ENCODE measurements around the gene ATP2B3. TPM values are rescaled to one million over a fixed set of nuclear protein-coding genes. Genes with fewer than 3 reads are reported as not detected.
A peak's percentile ranks its signal among the peaks of the same experiment; 100 is the strongest.

The ATP2B3 gene
- total RNA-seq, 1 donor from 2014 or later = not detected

DNA sequence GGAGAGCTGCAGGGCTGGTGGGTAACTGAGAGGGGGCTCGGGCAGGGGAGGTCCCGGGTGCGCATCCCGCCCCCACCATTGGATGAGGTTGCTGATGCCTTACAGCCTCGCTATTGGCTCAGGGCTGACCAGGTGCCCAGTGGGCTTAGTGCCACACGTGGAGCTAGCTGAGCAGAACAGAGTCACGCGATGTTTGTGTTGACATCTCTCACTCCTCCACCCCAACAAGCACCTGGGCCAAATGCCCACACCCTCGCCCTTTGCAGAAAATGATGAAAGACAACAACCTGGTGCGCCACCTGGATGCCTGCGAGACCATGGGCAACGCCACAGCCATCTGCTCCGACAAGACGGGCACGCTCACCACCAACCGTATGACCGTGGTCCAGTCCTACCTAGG is 31.8 kb downstream of the ATP2B3 start:
- TF ChIP-seq, protein P1, sequence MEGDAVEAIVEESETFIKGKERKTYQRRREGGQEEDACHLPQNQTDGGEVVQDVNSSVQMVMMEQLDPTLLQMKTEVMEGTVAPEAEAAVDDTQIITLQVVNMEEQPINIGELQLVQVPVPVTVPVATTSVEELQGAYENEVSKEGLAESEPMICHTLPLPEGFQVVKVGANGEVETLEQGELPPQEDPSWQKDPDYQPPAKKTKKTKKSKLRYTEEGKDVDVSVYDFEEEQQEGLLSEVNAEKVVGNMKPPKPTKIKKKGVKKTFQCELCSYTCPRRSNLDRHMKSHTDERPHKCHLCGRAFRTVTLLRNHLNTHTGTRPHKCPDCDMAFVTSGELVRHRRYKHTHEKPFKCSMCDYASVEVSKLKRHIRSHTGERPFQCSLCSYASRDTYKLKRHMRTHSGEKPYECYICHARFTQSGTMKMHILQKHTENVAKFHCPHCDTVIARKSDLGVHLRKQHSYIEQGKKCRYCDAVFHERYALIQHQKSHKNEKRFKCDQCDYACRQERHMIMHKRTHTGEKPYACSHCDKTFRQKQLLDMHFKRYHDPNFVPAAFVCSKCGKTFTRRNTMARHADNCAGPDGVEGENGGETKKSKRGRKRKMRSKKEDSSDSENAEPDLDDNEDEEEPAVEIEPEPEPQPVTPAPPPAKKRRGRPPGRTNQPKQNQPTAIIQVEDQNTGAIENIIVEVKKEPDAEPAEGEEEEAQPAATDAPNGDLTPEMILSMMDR (IDR thresholded peaks at IDR 0.05) = no peak
- Mint-ChIP-seq H3K4me1 (no peaks in the 10 kb centered on the region), H3K27me3 (no peaks in the 10 kb centered on the region), H3K27ac (no peak overlapping the region), H3K9me3 (no peaks in the 10 kb centered on the region), H3K4me3 (no peak overlapping the region), H3K36me3 (ENCODE audit: low read depth) (no peaks in the 10 kb centered on the region)
- intact Hi-C loops (cut with micrococcal nuclease) = no loop called here
- POLR2A ChIA-PET = no interaction called here
- DNase-seq = no peak
- CTCF ChIA-PET = interaction anchor here (1.3 to 1.4 kb wide), 2 partner anchors 10 to 119 kb away, joined by 5 to 6 read pairs; no protein-coding TSS in a partner anchor
- ATAC-seq (ENCODE audit: low read depth) = no peak

DNA sequence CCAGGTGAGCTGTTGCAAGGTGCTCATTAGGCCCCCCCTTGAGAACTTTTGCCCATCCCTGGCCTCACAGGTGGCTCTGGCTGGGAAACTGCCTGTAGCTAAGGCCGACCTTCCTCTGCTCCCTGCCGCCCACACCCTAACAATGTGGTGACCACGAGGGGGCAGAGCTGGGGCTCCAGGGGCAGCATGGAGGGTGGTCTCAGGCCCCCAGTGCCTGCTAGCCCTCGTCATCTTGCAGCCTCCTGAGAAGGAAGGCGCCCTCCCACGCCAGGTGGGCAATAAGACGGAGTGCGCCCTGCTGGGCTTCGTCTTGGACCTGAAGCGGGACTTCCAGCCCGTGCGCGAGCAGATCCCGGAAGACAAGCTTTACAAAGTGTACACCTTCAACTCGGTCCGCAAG is 32.4 kb downstream of the ATP2B3 start:
- ChIA-PET CTCF (interaction anchor here (1.3 to 1.4 kb wide), 2 partner anchors 10 to 118 kb away, joined by 5 to 6 read pairs; no protein-coding TSS in a partner anchor), POLR2A (no interaction called here)
- no peak overlapping the region for H3K27ac Mint-ChIP-seq
- no peaks in the 10 kb centered on the region for H3K4me1 Mint-ChIP-seq
- no peaks in the 10 kb centered on the region for H3K36me3 Mint-ChIP-seq (ENCODE audit: low read depth)
- H3K9me3 Mint-ChIP-seq = no peaks in the 10 kb centered on the region
- no peak overlapping the region for H3K4me3 Mint-ChIP-seq
- H3K27me3 Mint-ChIP-seq = no peaks in the 10 kb centered on the region
- intact Hi-C loops (cut with micrococcal nuclease) = no loop called here
- ATAC-seq (ENCODE audit: low read depth) (no peak), DNase-seq (no peak)
- TF ChIP-seq, protein P1 (IDR thresholded peaks at IDR 0.05) = no peak

DNA sequence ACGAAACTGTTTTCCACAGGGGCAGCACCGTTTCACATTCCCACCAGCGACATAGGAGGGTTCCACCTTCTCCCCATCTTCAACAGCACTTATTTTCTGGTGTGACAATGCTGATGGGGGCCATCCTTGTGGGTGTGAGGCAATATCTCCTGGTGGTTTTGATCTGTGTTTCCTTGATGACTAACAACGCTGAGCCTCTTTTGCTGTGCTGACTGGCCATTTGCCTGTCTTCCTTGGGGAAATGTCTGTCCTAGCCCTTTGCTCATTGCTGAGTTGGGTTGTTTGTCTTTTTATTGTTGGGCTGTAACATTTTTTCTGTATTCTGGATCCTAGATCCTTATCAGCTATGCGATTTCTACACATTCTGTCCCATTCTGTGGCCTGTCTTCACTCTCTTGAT is 33.7 kb downstream of the ATP2B3 start:
- Mint-ChIP-seq H3K4me3 (no peak overlapping the region), H3K36me3 (ENCODE audit: low read depth) (no peaks in the 10 kb centered on the region), H3K27ac (no peak overlapping the region), H3K9me3 (no peaks in the 10 kb centered on the region), H3K4me1 (no peaks in the 10 kb centered on the region), H3K27me3 (no peaks in the 10 kb centered on the region)
- ATAC-seq (ENCODE audit: low read depth) (no peak), DNase-seq (no peak)
- ChIA-PET CTCF (no interaction called here), POLR2A (no interaction called here)
- intact Hi-C loops (cut with micrococcal nuclease) = no loop called here
- TF ChIP-seq, protein P1 (IDR thresholded peaks at IDR 0.05) = no peak

DNA sequence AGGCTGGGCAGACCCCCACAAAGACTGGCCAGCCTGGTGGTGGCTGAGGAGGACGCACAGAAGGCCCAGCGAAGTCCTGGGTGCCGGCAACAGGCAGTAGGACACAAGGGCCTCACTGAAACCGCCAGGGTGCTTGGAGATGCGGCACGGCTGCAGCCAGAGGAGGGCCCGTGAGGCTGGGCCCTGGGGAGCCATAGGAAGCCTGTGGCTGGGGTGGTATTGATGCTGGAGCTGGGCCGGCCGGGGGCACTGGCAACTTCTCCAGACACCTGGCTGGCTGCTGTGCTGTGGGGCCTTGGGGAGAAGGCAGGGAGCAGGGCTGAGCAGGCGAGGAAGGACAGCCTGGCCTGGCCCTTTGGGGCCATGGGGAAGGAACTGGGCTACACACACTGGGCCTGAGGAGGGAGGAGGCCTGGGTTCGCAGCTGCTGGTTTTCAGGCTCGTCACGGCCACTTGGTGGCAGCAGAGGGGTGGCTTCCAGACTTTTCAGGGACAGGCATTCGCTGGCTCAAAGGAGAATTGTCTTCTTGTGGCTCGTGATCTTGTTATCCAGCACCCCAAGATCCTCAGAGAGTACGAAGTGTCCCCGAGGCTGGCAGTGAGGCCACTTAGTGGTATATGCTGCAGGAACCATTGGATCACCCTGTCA is 37.2 kb downstream of the ATP2B3 start:
- intact Hi-C loops (cut with micrococcal nuclease) = loop anchor here (1.0 to 2.0 kb wide), 6 partner anchors 28 to 114 kb away; partner anchors contain the start of gene CCNQ
- CTCF ChIA-PET = interaction anchor here (1.0 to 5.5 kb wide), 10 partner anchors 9 to 522 kb away, joined by 3 to 37 read pairs (median 4); partner anchors contain the start of gene DUSP9
- peak; percentile 68 for ATAC-seq (ENCODE audit: low read depth)
- no peak overlapping the region for H3K27ac Mint-ChIP-seq
- no peaks in the 10 kb centered on the region for H3K27me3 Mint-ChIP-seq
- H3K4me3 Mint-ChIP-seq = no peak overlapping the region
- TF ChIP-seq, protein P1 (IDR thresholded peaks at IDR 0.05) = no peak
- DNase-seq = peak; percentile 49
- H3K4me1 Mint-ChIP-seq = no peaks in the 10 kb centered on the region
- no peaks in the 10 kb centered on the region for H3K9me3 Mint-ChIP-seq
- H3K36me3 Mint-ChIP-seq (ENCODE audit: low read depth) = no peaks in the 10 kb centered on the region
- POLR2A ChIA-PET = interaction anchor here (0.6 kb wide), 1 partner anchor 103 kb away, joined by 9 read pairs; no protein-coding TSS in a partner anchor

DNA sequence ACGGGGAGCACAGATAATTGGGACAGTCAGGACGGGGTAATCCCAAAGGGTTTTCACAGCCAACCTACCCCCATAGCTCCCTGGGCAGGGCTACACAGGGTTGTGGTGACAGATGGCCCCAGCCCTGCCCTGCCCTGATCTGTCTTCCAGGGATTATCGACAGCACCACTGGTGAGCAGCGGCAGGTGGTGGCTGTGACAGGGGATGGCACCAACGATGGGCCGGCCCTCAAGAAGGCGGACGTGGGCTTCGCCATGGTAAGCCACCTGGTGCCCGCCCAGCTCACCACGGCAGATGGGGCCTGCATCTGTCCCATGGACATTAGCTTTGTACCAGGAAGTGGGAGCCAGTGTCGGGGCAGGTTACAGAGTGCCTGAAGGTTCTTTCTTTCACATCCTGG is 39.3 kb downstream of the ATP2B3 start:
- POLR2A ChIA-PET = no interaction called here
- ATAC-seq (ENCODE audit: low read depth) (no peak), DNase-seq (no peak)
- Mint-ChIP-seq H3K4me1 (no peaks in the 10 kb centered on the region), H3K4me3 (no peak overlapping the region), H3K27me3 (no peaks in the 10 kb centered on the region), H3K36me3 (ENCODE audit: low read depth) (no peaks in the 10 kb centered on the region), H3K9me3 (no peaks in the 10 kb centered on the region), H3K27ac (no peak overlapping the region)
- TF ChIP-seq, protein P1 (IDR thresholded peaks at IDR 0.05) = no peak
- intact Hi-C loops (cut with micrococcal nuclease) = no loop called here
- CTCF ChIA-PET = interaction anchor here (2.6 to 5.5 kb wide), 2 partner anchors 105 to 112 kb away, joined by 23 to 37 read pairs; no protein-coding TSS in a partner anchor

All from activated B cell treated with CpG ODN at 0.5 μM for 24 hours (primary cell).